OCI-LY7 (cell line): ENCODE results near the gene GMDS.

ENCODE experiments used
- CTCF ChIP-seq: fragments of 200-600 bp; sonication (generic); conservative IDR thresholded peaks from 2 replicates; pipeline ENCODE4 v1.5.1; 2014; ENCODE audit warnings: mild to moderate bottlenecking, antibody characterized with exemption, low read length, moderate library complexity, mixed read lengths
- EZH2phosphoT487 ChIP-seq: fragments of 200-600 bp; sonication (generic); IDR thresholded peaks from 2 replicates; pipeline ENCODE4 v1.6.1; 2018; ENCODE audit warnings: low read depth, borderline replicate concordance, mild to moderate bottlenecking, mixed run types, antibody characterized with exemption, low read length, moderate library complexity, mixed read lengths

GRCh38 chr6:2094642-2095041 is 150.8 kb downstream of the GMDS start:
- TF ChIP-seq CTCF, result no peak
- TF ChIP-seq EZH2phosphoT487, result no peak
